CD14-positive monocyte (primary cell): ENCODE results near the gene FNDC11. TPM values are rescaled to one million over a fixed set of nuclear protein-coding genes. Genes with fewer than 3 reads are reported as not detected.
A peak's percentile ranks its signal among the peaks of the same experiment; 100 is the strongest.
"Not testable (repeated sequence)": the region's sequence is repeated elsewhere in the genome, so short reads cannot be mapped to it uniquely, and the experiment has no call there.

ENCODE experiments used
- DNase-seq, 3 donors: peaks; one replicate each; pipeline ENCODE4 v3.0.0-alpha.2; 2011 to 2022
- H2AFZ ChIP-seq: 2 replicates; pipeline ENCODE4 v1.6.0; 2012; ENCODE audit warnings: mild to moderate bottlenecking, low read depth, low read length, inconsistent platforms; ENCODE audit not compliant: insufficient read depth, poor library complexity, severe bottlenecking
- H3K27ac ChIP-seq, 2 donors: 1 replicate in 1 of 2; 2 replicates in 1 of 2; pipeline ENCODE4 v1.5.1; 2012 to 2013; ENCODE audit warnings: low read length in 2 of 2, control low read depth in 1 of 2, inconsistent platforms in 1 of 2, low read depth in 1 of 2, mild to moderate bottlenecking in 1 of 2
- H3K27me3 ChIP-seq, 2 donors: one replicate each; pipeline versions ENCODE4 v1.6.0 to v1.6.1; 2011 to 2013; ENCODE audit warnings: low read length in 2 of 2; ENCODE audit not compliant: control insufficient read depth in 2 of 2, insufficient read depth in 2 of 2
- H3K36me3 ChIP-seq, 2 donors: replicated peaks in 1 of 2; 1 replicate in 1 of 2; 2 replicates in 1 of 2; pipeline versions ENCODE4 v1.5.1 to v1.6.1; 2012 to 2013; ENCODE audit warnings: low read length in 2 of 2, control low read depth in 1 of 2, inconsistent platforms in 1 of 2, mild to moderate bottlenecking in 1 of 2; ENCODE audit not compliant: insufficient read depth in 2 of 2, control insufficient read depth in 1 of 2
- H3K4me1 ChIP-seq, 2 donors: 1 replicate in 1 of 2; 2 replicates in 1 of 2; pipeline versions ENCODE4 v1.5.1 to v1.6.1; 2012 to 2013; ENCODE audit warnings: low read length in 2 of 2, control low read depth in 1 of 2, inconsistent platforms in 1 of 2, mild to moderate bottlenecking in 1 of 2, moderate library complexity in 1 of 2; ENCODE audit not compliant: insufficient read depth in 2 of 2, control insufficient read depth in 1 of 2
- H3K4me2 ChIP-seq: replicated peaks from 2 replicates; pipeline ENCODE3; 2012; ENCODE audit warnings: low read length, moderate library complexity, mild to moderate bottlenecking; ENCODE audit not compliant: poor library complexity, severe bottlenecking; ENCODE audit errors: extremely low read depth
- H3K4me3 ChIP-seq, 3 experiments: fragments of 200-600 bp in 1 of 3; sonication (generic) in 1 of 3; replicated peaks in 1 of 3; 1 replicate in 2 of 3; 2 replicates in 1 of 3; pipeline ENCODE4 v1.5.1; 2011 to 2013; ENCODE audit warnings: low read length in 3 of 3, mild to moderate bottlenecking in 3 of 3, control low read depth in 2 of 3, low read depth in 2 of 3, inconsistent platforms in 1 of 3, moderate library complexity in 1 of 3
- H3K79me2 ChIP-seq: 2 replicates; pipeline ENCODE4 v1.6.0; 2012; ENCODE audit warnings: mild to moderate bottlenecking, control low read depth, inconsistent platforms, low read length, moderate library complexity; ENCODE audit not compliant: insufficient read depth
- H3K9ac ChIP-seq: 2 replicates; pipeline ENCODE4 v1.6.0; 2017; ENCODE audit warnings: low read length, mild to moderate bottlenecking; ENCODE audit not compliant: insufficient read depth, poor library complexity, severe bottlenecking
- H3K9me3 ChIP-seq, 2 donors: replicated peaks in 1 of 2; 1 replicate in 1 of 2; 2 replicates in 1 of 2; pipeline versions ENCODE4 v1.5.1 to v1.6.1; 2012 to 2013; ENCODE audit warnings: low read length in 2 of 2, control low read depth in 1 of 2; ENCODE audit not compliant: control insufficient read depth in 1 of 2, insufficient read depth in 1 of 2
- H4K20me1 ChIP-seq: 2 replicates; pipeline ENCODE4 v1.6.0; 2012; ENCODE audit warnings: mild to moderate bottlenecking, low read length, control low read depth, moderate library complexity; ENCODE audit not compliant: insufficient read depth
- H3K27ac Mint-ChIP-seq, 7 donors: one replicate each; pipeline ENCODE4 v1.8.0; 2020; ENCODE audit warnings: mild to moderate bottlenecking in 7 of 7, mixed read lengths in 7 of 7, moderate library complexity in 6 of 7, inconsistent platforms in 2 of 7
- H3K27me3 Mint-ChIP-seq, 3 donors: one replicate each; pipeline ENCODE4 v1.8.0; 2021 to 2022; ENCODE audit warnings: low read depth in 3 of 3, mild to moderate bottlenecking in 3 of 3, mixed read lengths in 3 of 3, moderate library complexity in 3 of 3, inconsistent platforms in 1 of 3
- H3K36me3 Mint-ChIP-seq, 2 donors: one replicate each; pipeline ENCODE4 v1.8.0; 2020; ENCODE audit warnings: mixed read lengths in 2 of 2, inconsistent platforms in 1 of 2, mild to moderate bottlenecking in 1 of 2
- H3K4me1 Mint-ChIP-seq: one replicate; pipeline ENCODE4 v1.8.0; 2020; ENCODE audit warnings: mild to moderate bottlenecking, mixed read lengths
- H3K4me3 Mint-ChIP-seq, 2 donors: one replicate each; pipeline ENCODE4 v1.8.0; 2020; ENCODE audit warnings: mild to moderate bottlenecking in 2 of 2, mixed read lengths in 2 of 2, moderate library complexity in 1 of 2
- H3K9me3 Mint-ChIP-seq, 7 donors: one replicate each; pipeline ENCODE4 v1.8.0; 2020 to 2022; ENCODE audit warnings: mixed read lengths in 7 of 7, mild to moderate bottlenecking in 6 of 7, moderate library complexity in 6 of 7, inconsistent platforms in 2 of 7
- WGBS: methylation state at CpG from one replicate; pipeline ENCODE4 v1.1.5; 2013; ENCODE audit warnings: missing lambda C conversion rate; ENCODE audit not compliant: insufficient coverage; 5-methylcytosine and 5-hydroxymethylcytosine counted together
- intact Hi-C, 2 donors: fragments of 100-400 bp; cut with micrococcal nuclease; formaldehyde crosslinking; loops; one replicate each; pipeline versions ENCODE4 v1.15.0 to v1.15.1; 2023
- polyA plus RNA-seq, 3 donors: library from polyadenylated mRNA; depleted of rRNA in 1 of 3; unstranded in 2 of 3; stranded (reverse) in 1 of 3; fragments of 300-500 nt in 2 of 3; fragments of >200 nt in 1 of 3; fragmentation: Illumina TruSeq in 2 of 3; gene quantifications; 1 replicate in 2 of 3; 2 replicates in 1 of 3; pipeline ENCODE4 v1.2.3, GENCODE V29; 2012 to 2021
- TF ChIP-seq, protein P1 (sequence below): fragments of 200-600 bp; IDR thresholded peaks from one replicate; pipeline ENCODE4 v1.8.0; 2022; ENCODE audit warnings: antibody characterized with exemption, mild to moderate bottlenecking

The FNDC11 gene
- polyA plus RNA-seq, 3 donors, result 0.23 TPM; not detected in 2

DNA sequence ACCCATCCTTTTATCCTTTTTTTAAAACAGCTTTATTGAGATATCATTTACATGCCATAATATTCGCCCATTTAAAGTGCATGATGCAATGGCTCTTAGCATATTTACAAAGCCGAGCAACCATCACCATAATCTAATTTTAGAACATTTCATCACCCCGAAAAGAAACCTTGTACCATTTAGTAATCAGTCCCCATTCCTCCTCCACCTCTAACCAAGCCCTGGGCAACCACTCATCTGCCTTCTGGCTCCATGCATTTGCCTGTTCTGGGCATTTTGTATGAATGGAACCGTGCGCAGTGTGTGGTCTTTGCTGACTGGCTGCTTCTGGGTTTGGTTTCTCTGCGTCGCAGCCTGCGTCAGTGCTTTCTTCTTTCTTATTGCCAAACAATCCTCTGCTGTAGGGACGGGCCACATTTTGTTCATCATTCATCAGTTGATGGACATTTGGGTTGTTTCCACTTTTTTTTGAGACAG is 44.8 kb upstream of the FNDC11 start:
- Histone ChIP-seq H3K4me1 (peaks cover 0 to 4% of the 10 kb centered on the region in 2 donors), H3K9me3 (peaks cover 18 to 26% of the 10 kb centered on the region in 2 donors), H3K79me2 (no peaks in the 10 kb centered on the region), H3K4me2 (no peak overlapping the region), H4K20me1 (no peaks in the 10 kb centered on the region), H3K9ac (no peak overlapping the region), H3K27ac (no peak overlapping the region), H3K36me3 (no peaks in the 10 kb centered on the region), H3K27me3 (peaks cover 0 to 17% of the 10 kb centered on the region in 2 donors), H3K4me3 (no peak overlapping the region), H2AFZ (no peak overlapping the region)
- peaks cover 5% of the 10 kb centered on the region for H3K4me1 Mint-ChIP-seq
- no peaks in the 10 kb centered on the region for H3K36me3 Mint-ChIP-seq
- H3K9me3 Mint-ChIP-seq, result peaks cover 16 to 36% (median 30%) of the 10 kb centered on the region in 7 donors
- TF ChIP-seq, protein P1, sequence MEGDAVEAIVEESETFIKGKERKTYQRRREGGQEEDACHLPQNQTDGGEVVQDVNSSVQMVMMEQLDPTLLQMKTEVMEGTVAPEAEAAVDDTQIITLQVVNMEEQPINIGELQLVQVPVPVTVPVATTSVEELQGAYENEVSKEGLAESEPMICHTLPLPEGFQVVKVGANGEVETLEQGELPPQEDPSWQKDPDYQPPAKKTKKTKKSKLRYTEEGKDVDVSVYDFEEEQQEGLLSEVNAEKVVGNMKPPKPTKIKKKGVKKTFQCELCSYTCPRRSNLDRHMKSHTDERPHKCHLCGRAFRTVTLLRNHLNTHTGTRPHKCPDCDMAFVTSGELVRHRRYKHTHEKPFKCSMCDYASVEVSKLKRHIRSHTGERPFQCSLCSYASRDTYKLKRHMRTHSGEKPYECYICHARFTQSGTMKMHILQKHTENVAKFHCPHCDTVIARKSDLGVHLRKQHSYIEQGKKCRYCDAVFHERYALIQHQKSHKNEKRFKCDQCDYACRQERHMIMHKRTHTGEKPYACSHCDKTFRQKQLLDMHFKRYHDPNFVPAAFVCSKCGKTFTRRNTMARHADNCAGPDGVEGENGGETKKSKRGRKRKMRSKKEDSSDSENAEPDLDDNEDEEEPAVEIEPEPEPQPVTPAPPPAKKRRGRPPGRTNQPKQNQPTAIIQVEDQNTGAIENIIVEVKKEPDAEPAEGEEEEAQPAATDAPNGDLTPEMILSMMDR, result no peak
- H3K4me3 Mint-ChIP-seq, result peak overlapping the region; percentile 31 to 49
- no peak overlapping the region for H3K27ac Mint-ChIP-seq
- intact Hi-C loops, result no loop called here
- no peak for DNase-seq
- 37% methylated on average over 4 of the region's 9 CpGs for WGBS
- peaks cover 27 to 58% (median 32%) of the 10 kb centered on the region in 3 donors for H3K27me3 Mint-ChIP-seq

DNA sequence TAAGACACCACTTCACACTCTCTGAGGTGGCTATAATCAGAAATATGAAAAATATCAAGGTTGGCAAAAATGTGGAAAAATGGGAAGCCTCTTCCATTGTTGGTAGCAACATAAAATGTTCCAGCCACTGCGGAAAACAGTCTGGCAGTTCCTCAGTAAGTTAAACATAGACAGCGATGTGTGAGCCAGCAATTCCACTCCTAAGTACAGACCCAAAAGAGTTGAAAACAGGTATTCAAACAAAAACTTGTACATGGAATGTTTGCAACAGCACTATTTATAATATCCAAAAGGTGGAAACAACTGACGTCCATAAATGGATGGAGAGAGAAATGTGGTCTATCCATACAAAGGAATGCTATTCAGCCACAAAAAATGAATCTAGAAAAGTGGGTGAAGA is 40.8 kb upstream of the FNDC11 start:
- H3K4me3 Mint-ChIP-seq, result peak overlapping the region in 1 of 2 donors; percentile 73
- Histone ChIP-seq H3K27ac (no peak overlapping the region), H3K4me3 (no peak overlapping the region), H3K9me3 (peaks cover 7 to 13% of the 10 kb centered on the region in 2 donors), H3K27me3 (peaks cover 0 to 11% of the 10 kb centered on the region in 2 donors), H3K9ac (no peak overlapping the region), H4K20me1 (no peaks in the 10 kb centered on the region), H3K36me3 (no peaks in the 10 kb centered on the region), H3K4me2 (no peak overlapping the region), H3K79me2 (no peaks in the 10 kb centered on the region), H2AFZ (no peak overlapping the region), H3K4me1 (peaks cover 0 to 4% of the 10 kb centered on the region in 2 donors)
- no peaks in the 10 kb centered on the region for H3K36me3 Mint-ChIP-seq
- WGBS, result 100% methylated on average over 2 of the region's 3 CpGs
- H3K27ac Mint-ChIP-seq, result no peak overlapping the region
- intact Hi-C loops, result no loop called here
- H3K4me1 Mint-ChIP-seq, result peaks cover 8% of the 10 kb centered on the region
- H3K27me3 Mint-ChIP-seq, result peaks cover 27 to 71% (median 34%) of the 10 kb centered on the region in 3 donors
- TF ChIP-seq, protein P1, result no peak
- peaks cover 6 to 29% (median 22%) of the 10 kb centered on the region in 7 donors for H3K9me3 Mint-ChIP-seq
- no peak for DNase-seq

DNA sequence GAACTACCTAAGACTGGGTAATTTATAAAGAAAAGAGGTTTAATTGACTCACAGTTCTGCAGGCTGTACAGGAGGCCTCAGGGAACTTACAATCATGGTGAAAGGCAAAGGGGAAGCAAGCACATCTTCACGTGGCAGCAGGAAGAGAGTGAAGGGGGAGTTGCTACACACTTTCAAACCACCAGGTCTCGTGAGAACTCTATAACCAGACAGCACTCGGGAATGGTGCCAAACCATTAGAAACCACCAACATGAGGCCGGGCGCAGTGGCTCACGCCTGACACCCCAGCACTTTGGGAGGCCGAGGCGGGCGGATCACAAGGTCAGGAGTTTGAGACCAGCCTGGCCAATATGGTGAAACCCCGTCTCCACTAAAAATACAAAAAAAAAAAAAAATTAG is 39.4 kb upstream of the FNDC11 start:
- H3K4me1 ChIP-seq, H3K36me3 Mint-ChIP-seq, H3K27ac ChIP-seq, H3K4me1 Mint-ChIP-seq, H3K4me3 ChIP-seq, intact Hi-C loops, H3K79me2 ChIP-seq, H2AFZ ChIP-seq, H3K27ac Mint-ChIP-seq, H4K20me1 ChIP-seq, H3K4me2 ChIP-seq, H3K36me3 ChIP-seq, H3K9ac ChIP-seq: not testable (repeated sequence)
- DNase-seq, result peak in 2 of 3 donors; percentile 23 to 47
- WGBS, result no CpG with 5 or more reads among the region's 10 CpGs
- Histone ChIP-seq H3K27me3 (peaks cover 0 to 22% of the 10 kb centered on the region in 2 donors), H3K9me3 (peaks cover 7 to 12% of the 10 kb centered on the region in 2 donors)
- H3K9me3 Mint-ChIP-seq, result peaks cover 6 to 28% (median 22%) of the 10 kb centered on the region in 7 donors
- peak overlapping the region in 1 of 2 donors; percentile 53 for H3K4me3 Mint-ChIP-seq
- H3K27me3 Mint-ChIP-seq, result peaks cover 39 to 76% (median 44%) of the 10 kb centered on the region in 3 donors
